Activated CD4-positive, CD25-positive, alpha-beta regulatory T cell (primary cell): ENCODE data around the gene FBN2.
"Not testable (repeated sequence)": the region's sequence is repeated elsewhere in the genome, so short reads cannot be mapped to it uniquely, and the experiment has no call there.

Experiments
- DNase-seq, 4 experiments: peaks; one replicate each; lab custom pipeline; 2025; lab: John Stamatoyannopoulos, UW

Gene FBN2

DNA sequence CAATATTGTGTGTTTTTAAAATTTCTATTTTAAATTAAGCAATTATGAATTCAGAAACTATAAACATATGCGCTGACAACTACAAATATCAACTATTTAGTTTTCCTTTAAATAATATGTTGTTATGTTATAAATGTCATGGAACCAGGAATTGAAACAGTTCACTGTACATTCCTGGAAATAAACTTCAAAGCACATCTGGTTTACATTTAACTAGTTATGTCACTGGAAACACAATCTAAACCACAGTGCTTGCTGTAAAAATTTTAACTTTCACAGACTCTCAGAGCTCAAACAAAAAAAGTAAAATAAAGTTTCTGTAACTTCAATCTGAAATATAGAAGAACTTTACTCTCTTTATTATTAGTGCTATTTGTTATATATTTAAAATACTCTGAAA lies 179.2 kb downstream of the FBN2 start:
- no peak for DNase-seq

DNA sequence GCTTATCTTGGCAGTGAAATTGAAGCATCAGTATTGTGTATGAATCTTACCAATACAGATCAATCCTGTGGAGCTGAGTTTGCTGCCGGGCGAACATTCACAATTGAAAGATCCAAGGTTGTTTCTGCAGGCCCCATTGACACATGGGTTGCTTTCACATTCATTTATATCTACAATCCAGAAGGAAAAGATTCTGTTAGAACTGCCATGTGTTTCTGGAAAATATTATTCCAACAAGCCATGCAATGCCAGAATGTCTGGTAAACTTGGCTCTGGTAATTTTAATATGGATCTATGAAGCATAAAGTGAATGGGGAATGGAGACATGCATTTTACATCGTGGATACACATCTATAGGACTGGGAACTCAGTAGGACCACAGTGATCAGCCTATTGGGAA lies 180.8 kb downstream of the FBN2 start:
- no peak for DNase-seq

DNA sequence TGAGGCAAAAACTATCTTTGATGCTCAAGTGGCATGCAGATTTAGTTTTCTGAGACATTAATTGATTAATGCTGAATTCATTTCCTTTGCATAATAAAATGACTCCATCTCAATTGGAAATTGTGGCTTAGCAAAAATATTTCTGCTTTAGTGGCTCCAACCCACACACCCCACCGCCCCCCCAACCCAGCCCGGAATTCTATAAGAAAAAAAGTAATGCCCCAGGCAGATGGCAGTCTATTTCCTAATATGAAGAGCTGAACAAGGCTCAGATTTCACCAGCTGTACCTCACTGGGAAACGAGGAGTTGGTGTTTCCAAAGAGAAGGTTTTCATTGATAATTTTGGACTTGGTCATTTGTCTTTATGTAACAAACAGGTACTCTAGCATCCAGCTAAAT lies 182.1 kb downstream of the FBN2 start:
- DNase-seq, result no peak

DNA sequence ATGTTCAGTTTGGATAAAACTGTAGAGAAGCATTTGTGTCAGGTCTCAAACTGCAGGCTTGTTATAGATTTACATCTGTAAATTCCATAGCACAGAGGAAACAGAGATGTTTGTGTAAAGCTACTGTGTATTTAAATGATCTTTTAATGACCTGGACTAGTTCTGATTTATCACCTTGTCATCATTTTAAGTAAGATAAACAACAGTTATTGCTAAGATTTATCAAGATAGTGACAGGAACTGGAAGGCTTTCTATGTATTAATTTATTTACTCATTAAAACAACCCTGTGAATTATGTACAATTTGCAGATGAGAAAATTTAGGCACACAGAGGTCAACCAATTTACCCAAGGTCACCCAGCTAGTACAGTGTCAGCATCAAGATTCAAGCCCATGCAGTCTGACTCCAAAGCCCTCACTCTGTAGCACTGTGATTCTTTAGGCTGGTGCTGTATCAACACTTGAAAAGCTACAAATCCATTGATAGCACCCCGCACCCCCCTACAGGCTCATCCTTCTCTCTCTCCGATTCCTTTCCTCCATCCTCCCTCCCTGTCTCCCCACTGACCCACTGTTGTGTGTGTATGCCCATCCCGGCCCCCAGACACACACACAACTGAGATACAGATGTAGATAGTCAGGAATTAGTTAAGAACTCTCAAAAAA lies 184.5 kb downstream of the FBN2 start:
- no peak for DNase-seq

DNA sequence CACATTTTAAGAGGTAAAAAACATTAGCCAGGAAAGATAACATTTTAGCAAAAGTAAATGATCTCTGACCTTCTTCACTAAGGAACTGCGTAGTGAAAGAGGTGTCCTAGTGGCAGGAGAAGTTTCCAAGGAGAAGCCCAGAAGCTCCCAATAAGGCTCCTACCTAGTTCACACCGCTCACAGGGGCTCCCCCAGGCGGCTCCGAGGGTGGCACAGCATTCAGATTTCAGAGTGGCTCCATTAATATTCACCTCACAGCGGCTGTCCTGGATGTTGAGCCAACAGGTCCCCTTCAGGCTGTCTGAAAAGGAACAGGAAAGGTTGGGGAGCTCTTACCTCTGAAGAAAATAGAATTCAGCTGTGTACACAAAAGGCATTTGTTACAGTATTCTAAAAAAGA lies 187.3 kb downstream of the FBN2 start:
- no peak for DNase-seq

DNA sequence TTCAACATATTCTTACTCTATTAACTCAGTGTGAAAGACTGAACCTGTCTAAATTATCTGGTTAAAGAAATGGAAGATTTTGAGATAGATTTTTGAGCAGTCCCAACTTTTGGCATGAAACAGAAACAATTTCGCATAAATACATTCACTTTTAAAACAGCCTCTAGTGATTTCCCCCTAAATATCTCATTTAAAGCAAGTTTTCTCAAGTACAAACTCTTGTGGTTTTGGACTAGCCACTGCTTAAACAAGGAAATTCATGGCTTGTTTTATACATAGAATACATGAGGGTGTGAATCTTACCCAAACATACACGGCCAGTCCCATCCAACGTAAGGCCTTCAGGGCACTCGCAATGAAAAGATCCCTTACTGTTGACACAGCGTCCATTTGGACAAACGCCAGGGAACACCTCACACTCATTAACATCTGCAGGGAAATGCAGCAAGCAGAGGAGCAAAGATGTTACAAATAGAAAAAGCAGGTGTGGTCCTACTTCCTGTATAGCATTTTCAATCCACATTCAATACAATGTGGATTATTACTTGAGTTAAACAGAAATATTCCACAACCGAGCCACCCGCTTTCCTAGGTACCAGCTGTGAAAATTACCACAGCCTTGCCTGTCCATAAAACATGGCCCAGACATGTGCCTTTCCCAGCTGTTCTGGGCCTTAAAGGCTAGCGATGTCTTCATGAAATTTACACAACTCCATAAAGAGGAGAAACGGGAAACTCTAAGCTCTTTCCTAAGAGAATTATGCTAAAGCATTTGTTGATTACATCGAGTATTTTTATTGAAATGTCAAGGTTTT lies 188.8 kb downstream of the FBN2 start:
- no peak for DNase-seq

DNA sequence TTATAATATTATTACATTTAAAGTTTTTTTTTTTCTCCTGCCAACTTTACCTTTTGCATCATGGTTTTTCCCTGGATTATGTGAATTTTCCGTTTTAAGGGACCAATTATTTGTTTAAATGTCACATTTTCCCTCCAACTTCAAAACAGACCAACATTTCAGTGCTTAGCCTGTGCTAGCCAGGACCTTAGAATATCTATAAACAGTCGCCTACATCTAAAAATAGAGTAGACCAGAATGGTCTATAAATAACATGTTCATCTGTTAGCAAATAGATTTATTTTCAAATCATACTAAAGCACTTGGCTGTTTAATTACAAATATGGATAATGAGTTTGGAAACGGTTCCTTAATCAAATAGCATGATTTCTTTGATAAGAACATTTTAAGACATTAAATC lies 192.0 kb downstream of the FBN2 start:
- no peak for DNase-seq

DNA sequence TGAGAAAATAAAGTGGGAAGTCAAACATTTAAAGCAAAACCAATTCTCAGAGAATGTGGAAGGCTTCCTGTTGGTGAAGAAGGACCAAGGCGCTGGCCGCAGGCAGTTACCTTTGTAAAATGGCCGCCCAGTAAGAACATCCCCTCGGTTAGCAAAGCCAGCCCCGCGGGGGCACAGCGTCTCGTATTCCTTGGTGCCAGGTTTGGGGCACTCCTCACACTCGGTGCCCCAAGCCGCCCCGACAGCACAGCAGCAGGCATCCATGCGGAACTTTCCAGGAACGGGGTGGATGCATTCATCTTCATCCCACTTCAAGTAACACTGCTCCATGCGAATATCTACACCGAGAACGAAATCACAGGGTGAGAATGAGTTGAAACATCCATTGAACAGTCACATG lies 192.8 kb downstream of the FBN2 start:
- no peak for DNase-seq

DNA sequence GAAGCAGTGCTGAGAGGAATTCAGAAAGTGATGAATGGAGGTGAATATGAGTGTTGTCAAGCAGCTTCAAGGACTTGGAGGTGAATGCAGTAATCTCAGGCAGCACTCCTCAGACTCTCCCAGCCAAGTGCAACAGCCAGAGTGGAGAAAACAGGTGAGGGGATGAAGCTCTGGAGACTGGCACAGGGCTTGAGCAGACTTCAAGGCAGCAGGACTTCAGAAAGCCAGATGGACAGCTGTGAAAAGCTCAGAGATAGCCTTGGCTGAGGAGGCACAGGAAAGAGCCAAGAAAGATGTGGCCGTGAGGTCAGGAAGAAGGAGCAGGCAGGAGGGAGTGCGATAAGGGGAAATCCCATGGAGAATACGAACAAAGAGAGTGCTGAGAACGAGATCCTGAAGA lies 194.9 kb downstream of the FBN2 start:
- no peak for DNase-seq

DNA sequence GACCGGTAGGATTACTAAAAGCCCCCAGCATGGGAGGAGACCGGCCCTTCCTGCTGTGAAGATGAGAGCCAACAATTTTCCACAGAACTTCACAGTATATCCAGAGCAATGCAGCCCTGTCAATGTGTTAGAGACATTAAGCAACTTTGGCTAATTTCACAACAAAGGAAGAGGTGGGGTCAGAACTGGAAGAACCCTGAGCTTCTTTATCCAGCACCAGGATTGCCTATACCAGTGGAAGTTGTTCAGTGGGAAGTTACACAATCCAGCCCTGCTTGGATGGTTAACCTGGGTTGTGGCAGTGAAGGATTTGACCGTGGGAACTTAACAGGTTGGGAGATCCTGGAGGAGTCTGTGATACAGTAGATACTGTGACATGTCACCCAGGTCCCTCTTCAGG lies 197.0 kb downstream of the FBN2 start:
- no peak for DNase-seq

DNA sequence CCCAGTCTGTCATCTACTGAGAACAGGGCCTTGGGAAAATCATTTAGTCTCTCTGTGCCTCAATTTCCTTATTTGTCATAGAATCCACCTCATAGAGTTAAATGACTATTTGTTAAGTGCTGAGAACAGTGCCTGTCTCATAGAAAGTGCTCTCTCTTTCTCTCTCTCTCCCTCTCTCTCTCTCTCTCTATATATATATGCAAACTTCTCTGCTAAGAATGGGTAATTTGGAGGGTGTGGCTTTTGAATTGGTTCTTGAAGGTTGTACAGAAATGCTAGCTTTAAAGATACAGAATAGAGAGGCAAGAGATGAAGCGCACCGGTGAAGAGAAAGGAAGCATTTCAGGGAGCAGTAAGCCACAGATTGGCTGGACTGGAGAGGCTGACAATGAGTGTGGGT lies 197.4 kb downstream of the FBN2 start:
- no peak for DNase-seq

DNA sequence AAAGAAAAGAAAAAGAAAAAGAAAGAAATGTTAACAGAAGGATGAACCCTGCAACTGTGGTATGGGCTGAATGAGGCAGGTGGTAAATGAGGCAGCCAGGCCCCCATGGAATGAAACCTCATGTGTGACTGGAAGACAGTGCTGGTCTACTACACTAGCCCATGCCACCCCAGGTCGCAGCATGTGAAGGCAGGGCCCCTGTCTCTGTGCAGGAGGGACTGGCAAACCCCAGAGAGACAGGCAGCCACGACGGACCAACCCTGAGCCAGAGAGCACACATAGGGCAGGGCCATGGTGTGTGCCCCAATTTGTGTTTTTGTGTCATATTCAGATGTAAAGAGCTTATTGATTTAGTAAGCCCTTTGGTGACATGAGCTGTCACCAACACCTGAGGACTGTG lies 198.5 kb downstream of the FBN2 start:
- DNase-seq, result no peak

DNA sequence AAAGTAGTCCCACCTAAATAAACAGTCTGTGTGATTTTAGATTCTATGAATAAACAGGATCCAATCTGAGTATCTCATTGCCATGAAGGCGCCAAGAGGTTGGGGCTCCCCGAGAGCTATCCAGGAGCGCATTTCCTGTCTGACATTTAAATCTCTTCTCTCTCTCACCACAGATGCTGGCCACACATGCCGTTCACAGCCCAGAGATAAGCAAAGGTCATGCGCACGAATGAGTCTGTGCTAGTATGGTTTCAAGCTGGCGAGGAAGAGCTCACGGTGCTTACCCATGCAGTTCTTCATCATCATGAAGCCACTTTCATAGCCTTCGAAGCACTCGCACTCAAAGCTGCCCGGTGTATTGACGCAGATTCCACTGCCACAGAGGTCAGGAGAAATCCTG lies 199.4 kb downstream of the FBN2 start:
- no peak for DNase-seq

DNA sequence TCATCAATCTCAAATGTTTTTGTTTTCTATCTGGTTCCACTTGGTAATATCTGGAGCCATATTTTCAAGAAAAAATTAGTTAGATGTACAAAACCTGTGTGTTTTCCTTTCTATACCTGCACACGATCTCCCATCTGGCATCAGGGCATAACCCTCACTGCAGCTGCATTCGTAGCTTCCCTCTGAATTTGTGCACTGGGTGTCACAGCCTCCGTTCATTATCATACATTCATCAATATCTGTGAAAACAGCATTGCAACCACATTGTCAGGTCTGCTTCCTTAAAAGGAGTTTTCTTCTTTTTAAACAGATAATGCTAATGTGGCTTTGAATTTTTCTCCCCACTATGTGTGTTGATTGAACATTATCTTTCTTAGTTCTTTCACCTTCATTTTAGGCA lies 202.7 kb downstream of the FBN2 start:
- no peak for DNase-seq

DNA sequence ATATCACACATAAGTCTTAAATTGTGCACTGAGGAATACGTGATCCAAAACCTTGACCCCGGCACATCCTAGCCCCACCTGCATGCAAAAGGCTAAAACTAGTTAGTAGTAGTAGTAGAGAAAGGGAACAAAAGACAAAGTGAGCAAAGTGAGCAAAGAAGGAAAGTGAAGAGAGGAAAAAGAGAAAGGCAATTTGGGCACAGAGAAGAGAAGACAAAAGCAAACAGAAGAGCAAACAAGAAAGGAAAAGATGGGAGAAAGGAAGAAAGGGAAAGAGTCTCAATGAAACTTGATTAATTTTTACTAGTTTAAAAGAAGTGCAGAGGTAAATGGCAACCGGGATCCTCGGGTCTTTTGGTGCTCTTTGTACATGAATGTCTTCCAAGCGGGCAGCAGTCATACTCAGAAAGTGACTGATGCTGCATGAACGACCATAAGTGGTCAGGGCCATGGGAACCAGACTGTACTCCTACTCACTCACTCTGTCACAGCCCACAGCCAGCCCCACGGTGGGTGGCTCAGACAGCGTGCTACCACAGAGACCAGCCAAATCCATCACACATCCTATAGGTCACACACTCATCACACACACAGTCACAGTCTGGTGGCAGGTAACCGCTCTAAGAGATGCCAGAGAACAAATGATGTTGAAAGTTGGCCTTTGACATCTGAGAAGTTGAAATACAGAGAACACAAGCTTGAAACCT lies 203.9 kb downstream of the FBN2 start:
- no peak for DNase-seq

DNA sequence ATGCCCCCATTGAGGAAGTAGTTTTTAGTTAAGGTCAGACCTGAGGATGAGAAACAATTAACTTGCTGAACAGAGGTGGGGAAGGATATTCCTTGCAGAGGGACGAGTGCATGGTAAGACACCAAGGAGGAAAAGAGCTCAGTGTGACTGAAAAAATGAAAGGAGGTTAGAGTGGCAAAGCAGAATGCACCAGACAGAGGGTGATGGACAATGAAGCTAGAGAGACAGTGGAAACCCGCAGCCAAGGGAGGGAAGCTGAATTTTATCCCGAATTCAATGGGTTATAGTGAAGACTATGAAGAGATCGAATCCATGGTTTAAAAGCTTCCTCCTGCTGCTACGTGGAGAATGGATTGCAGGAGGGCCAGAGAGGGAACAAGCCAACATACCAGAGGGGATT lies 206.8 kb downstream of the FBN2 start:
- no peak for DNase-seq

DNA sequence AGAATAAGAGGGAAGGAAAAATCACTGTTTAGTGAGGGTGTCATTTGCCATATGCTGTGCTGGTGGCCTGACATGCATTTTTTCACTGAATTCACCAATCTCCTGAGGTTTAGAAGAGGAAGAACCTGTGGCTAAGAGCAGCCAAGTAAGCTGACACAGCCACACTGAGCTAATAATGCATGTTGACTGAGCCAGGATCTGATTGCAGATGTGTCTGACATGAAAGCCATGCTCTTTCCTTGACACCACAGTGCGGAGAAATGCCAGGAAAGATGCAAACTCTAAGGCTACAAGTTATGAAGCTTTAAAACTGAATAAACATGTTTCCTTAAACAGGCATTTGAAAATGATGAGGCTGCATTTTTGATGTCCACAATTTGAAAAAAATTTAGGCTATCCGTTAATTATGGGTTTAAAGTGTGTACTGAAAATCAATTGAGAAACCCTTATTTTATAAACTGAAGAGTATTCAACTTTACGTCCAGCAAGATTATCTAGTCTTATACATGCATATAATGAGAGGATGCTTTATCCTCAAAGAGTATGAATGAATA lies 208.6 kb downstream of the FBN2 start:
- no peak for DNase-seq

DNA sequence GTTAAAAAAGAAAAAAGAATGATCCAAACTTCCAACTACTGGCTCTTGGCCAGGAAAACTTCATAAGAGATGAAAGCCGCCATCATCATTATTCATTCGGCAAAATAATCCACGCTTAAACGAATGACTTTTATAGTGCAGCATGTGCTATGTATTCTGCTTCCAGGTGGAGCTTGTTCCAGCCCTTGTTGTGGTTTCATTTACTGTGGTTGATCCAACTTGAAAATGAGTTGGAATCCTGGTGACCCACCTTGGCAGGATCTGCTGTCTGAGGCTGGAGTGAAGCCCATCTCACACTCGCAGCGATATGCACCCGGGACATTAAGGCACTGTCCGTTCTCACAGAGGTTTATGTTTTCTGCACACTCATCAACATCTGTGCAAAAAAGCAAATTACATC lies 209.6 kb downstream of the FBN2 start:
- no peak for DNase-seq

DNA sequence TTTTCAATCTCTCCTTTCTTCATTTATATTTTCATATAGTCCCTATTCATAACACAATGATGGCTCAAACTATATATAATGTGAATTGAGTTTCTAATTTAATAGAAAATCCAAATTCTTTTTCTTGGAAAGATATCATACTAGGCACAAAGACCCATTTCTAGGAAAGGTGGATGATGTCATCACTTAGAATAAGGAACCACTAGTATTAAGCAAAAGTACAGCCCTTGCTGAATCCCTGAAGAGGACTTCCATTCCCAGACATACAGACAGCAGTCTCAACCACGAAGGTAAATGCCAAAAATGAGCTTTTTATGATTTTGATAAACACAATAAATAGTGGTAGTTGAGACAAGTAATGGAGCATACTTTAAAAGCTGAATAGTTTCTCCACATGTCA lies 210.0 kb downstream of the FBN2 start:
- DNase-seq, result no peak

DNA sequence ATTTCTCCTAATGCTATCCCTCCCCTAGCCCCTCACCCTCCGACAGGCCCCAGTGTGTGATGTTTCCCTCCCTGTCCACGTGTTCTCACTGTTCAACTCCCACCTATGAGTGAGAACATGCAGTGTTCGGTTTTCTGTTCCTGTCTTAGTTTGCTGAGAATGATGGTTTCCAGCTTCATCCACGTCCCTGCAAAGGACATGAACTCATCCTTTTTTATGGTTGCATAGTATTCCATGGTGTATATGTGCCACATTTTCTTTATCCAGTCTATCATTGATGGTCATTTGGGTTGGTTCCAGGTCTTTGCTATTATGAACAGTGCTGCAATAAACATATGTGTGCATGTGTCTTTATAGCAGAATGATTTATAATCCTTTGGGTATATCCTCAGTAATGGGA lies 216.6 kb downstream of the FBN2 start:
- not testable (repeated sequence) for DNase-seq

DNA sequence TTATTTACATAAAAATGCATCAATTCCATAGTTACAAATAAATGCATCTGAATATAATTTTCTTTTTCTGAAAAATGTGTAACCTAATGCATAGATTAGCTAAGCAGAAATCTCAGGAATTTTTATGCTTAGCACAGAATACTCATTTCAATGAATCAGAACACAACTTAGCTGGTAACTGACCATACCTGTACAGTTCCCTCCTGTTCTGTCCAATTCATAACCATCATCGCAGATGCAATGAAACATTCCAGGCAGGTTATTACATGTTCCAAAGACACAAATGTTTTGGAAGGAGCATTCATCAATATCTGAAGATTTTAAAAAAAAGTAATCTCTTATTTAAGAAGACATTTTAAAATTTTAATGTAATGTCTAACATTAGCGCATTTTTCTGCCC lies 219.4 kb downstream of the FBN2 start:
- no peak for DNase-seq

DNA sequence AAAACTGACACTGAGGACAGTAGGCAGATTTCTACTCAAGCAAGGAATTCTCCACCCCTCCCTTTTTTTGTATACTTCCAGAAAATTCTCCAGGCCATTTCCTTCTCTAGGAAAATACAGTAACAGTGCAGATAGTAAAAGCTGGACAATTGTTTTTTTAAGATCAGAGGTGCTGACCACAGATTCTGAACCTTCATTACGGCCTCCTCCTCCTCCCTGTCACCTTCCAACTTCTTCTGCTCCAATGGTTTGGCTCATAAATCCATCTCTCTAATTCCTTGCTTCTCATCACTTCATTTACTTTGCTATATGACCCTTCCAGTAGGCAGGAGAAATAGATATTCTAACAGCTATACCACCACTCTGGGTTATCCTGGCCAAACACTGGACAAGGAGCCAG lies 220.6 kb downstream of the FBN2 start:
- no peak for DNase-seq

DNA sequence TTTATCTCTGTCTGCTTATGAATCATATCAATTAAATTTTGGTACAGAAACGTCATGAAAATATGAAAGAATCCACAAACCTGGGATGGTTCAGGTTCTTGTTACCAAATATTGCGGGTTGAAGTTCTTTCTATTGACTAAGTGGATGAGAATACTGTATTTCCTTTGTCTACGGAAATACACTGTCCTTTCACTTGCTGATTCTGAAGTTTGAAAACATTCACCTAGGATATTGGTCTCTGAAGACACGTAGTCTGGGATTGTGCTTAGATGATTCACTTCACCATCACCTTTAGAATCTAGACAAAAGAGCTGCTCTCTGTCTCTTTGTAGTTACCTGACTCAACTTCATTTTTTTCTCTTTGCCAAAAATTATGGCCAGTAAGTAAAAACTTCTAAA lies 222.4 kb downstream of the FBN2 start:
- no peak for DNase-seq
